Dendritic cell treated with granulocyte-macrophage colony-stimulating factor and Interleukin-4, amounts not matched to agents 40 ng/mL and 50 ng/mL, for 4 days (primary cell): Measurements from ENCODE around the gene RPS21.

Experiments
- H3K27ac Mint-ChIP-seq: one replicate; pipeline ENCODE4 v1.8.0; 2022; ENCODE audit warnings: mild to moderate bottlenecking, mixed read lengths
- H3K27me3 Mint-ChIP-seq: one replicate; pipeline ENCODE4 v1.8.0; 2022; ENCODE audit warnings: mild to moderate bottlenecking, mixed read lengths
- H3K36me3 Mint-ChIP-seq: one replicate; pipeline ENCODE4 v1.8.0; 2022; ENCODE audit warnings: low read depth, mixed read lengths
- H3K4me1 Mint-ChIP-seq: one replicate; pipeline ENCODE4 v1.8.0; 2022; ENCODE audit warnings: low read depth, mixed read lengths
- H3K4me3 Mint-ChIP-seq: one replicate; pipeline ENCODE4 v1.8.0; 2022; ENCODE audit warnings: mild to moderate bottlenecking, moderate library complexity, mixed read lengths
- H3K9me3 Mint-ChIP-seq: one replicate; pipeline ENCODE4 v1.8.0; 2022; ENCODE audit warnings: mixed read lengths
- intact Hi-C: fragments of 100-400 bp; cut with micrococcal nuclease; formaldehyde crosslinking; loops from one replicate; pipeline ENCODE4 v1.15.0; 2022

Gene RPS21

GRCh38 chr20:62386383-62387218, at the start of gene RPS21:
Gene RPS21, plus strand, starts transcription at chr20:62387103. Its CDS starts 236 bp downstream, at chr20:62387339.
- peak within 1 kb of the TSS; percentile 83 for H3K27ac Mint-ChIP-seq
- H3K4me1 Mint-ChIP-seq: peaks cover 55% of the 10 kb centered on the region
- H3K9me3 Mint-ChIP-seq: peaks cover 8% of the 10 kb centered on the region
- H3K4me3 Mint-ChIP-seq: peak within 1 kb of the TSS; percentile 87
- no peaks in the 10 kb centered on the region for H3K27me3 Mint-ChIP-seq
- H3K36me3 Mint-ChIP-seq: peaks cover 71% of the 10 kb centered on the region
- intact Hi-C loops: loop anchor here (1.0 to 10.0 kb wide), 2 partner anchors 84 to 418 kb away; partner anchors contain the start of genes ADRM1 and OGFR

DNA sequence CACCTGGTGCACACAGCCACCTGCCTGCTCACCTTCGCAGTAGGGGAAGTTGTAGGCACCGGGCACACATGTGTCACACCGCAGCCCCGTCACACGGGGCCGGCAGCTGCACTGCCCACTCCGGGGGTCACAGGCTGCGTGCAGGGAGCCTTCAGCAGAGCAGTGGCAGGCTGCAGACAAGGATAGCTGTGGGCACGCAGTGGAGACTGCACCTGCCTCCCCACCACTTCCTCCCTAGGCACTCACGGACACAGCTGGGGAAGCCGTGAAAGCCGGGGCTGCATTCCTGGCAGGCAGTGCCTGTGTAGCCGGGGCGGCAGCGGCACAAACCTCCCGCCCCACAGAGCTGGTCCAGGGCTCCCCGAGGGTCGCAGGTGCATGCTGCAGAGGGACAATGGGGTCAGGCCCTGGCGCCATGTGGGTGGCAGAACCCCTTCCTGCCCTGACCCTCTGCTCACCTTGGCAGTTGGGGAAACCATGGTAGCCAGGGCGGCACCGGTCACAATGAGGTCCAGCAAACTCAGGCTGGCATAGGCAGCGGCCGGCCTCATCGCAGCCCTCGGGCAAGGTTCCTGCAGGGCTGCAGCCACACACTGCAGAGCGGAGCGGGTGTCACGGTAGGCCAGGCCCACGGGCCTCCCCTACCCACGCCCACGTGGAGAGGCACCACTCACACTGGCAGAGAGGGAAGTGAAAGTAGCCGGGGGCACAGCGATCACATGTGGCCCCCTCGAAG, 49.2 kb upstream of the RPS21 start:
- intact Hi-C loops: no loop called here
- H3K27ac Mint-ChIP-seq: no peak overlapping the region
- H3K4me3 Mint-ChIP-seq: no peak overlapping the region

DNA sequence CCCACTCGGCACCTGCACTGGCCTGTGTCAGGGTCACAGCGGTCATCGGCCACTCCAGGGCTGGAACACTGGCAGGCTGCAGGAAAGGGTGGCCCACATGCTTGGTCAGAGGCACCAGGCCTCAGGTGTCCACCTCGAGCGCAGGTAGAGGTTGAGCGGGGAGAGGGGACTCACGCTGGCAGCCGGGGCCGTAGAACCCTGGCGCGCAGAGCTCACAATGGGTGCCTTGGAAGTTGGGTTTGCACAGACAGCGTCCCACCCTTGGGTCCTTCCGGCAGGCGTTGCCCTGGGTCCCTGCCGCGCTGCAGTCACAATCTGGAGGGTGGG, 48.6 kb upstream of the RPS21 start:
- intact Hi-C loops: no loop called here
- Mint-ChIP-seq H3K36me3 (no peaks in the 10 kb centered on the region), H3K4me1 (peaks cover 27% of the 10 kb centered on the region), H3K27ac (no peak overlapping the region), H3K9me3 (no peaks in the 10 kb centered on the region), H3K4me3 (no peak overlapping the region), H3K27me3 (peaks cover 14% of the 10 kb centered on the region)

More for the DNA sequence above, 49.2 kb upstream of the RPS21 start:
- H3K36me3 Mint-ChIP-seq: no peaks in the 10 kb centered on the region
- H3K27me3 Mint-ChIP-seq: peaks cover 12% of the 10 kb centered on the region
- H3K9me3 Mint-ChIP-seq: no peaks in the 10 kb centered on the region
- H3K4me1 Mint-ChIP-seq: peaks cover 27% of the 10 kb centered on the region

GRCh38 chr20:62339647-62340062, 47.2 kb upstream of the RPS21 start:
- peak overlapping the region; percentile 61 for H3K4me3 Mint-ChIP-seq
- peaks cover 27% of the 10 kb centered on the region for H3K4me1 Mint-ChIP-seq
- peak overlapping the region; percentile 55 for H3K27ac Mint-ChIP-seq
- no peaks in the 10 kb centered on the region for H3K9me3 Mint-ChIP-seq
- peaks cover 16% of the 10 kb centered on the region for H3K27me3 Mint-ChIP-seq
- H3K36me3 Mint-ChIP-seq: no peaks in the 10 kb centered on the region
- intact Hi-C loops: no loop called here

DNA sequence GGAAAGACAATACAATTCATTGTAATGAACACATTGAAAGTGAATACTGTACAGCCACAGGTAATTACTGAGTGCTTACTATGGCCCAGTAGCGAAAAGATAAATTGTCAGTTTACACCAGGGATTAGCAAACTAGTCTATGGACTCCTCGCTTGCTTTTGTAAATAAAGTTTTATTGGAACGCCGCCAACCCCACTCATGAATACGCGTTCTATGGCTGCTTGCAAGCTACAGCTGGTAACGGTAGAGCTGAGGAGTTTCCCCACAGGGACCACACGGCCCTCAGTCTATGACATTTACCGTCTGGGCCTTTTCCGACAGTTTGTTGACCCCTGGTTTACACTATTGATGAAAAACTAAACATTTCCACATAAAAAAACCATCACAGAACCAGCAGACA, 44.0 kb upstream of the RPS21 start:
- no peak overlapping the region for H3K4me3 Mint-ChIP-seq
- intact Hi-C loops: no loop called here
- H3K9me3 Mint-ChIP-seq: no peaks in the 10 kb centered on the region
- H3K27ac Mint-ChIP-seq: no peak overlapping the region
- no peaks in the 10 kb centered on the region for H3K36me3 Mint-ChIP-seq
- H3K4me1 Mint-ChIP-seq: peaks cover 15% of the 10 kb centered on the region
- peaks cover 15% of the 10 kb centered on the region for H3K27me3 Mint-ChIP-seq

DNA sequence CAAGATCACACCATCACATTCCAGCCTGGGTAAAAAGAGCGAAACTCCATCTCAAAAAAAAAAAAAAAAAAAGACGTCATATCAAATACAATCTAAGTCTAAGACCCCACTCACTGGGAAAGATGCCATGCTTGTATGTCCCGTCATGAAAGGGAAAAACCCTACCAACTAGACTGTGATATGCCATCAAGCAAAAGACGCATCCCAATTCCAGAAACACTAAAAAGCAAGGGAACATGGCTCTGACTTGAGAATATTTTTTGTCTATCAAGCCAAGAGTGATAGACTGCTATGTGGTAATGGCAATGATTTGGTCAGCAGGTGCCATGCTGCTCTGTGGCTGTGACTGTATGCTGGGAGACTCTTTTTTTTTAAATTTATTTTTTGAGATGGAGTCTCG, 42.8 kb upstream of the RPS21 start:
- H3K27ac Mint-ChIP-seq: no peak overlapping the region
- peaks cover 11% of the 10 kb centered on the region for H3K4me1 Mint-ChIP-seq
- intact Hi-C loops: no loop called here
- no peaks in the 10 kb centered on the region for H3K36me3 Mint-ChIP-seq
- H3K27me3 Mint-ChIP-seq: peaks cover 15% of the 10 kb centered on the region
- H3K9me3 Mint-ChIP-seq: peaks cover 9% of the 10 kb centered on the region
- no peak overlapping the region for H3K4me3 Mint-ChIP-seq

GRCh38 chr20:62344782-62345181, 42.1 kb upstream of the RPS21 start:
- H3K27me3 Mint-ChIP-seq: peaks cover 15% of the 10 kb centered on the region
- intact Hi-C loops: no loop called here
- H3K4me3 Mint-ChIP-seq: no peak overlapping the region
- no peak overlapping the region for H3K27ac Mint-ChIP-seq
- no peaks in the 10 kb centered on the region for H3K36me3 Mint-ChIP-seq
- H3K4me1 Mint-ChIP-seq: peaks cover 5% of the 10 kb centered on the region
- H3K9me3 Mint-ChIP-seq: peaks cover 10% of the 10 kb centered on the region

- Mint-ChIP-seq H3K27me3 (peaks cover 13% of the 10 kb centered on the region), H3K9me3 (peaks cover 10% of the 10 kb centered on the region), H3K27ac (no peak overlapping the region), H3K36me3 (no peaks in the 10 kb centered on the region), H3K4me3 (no peak overlapping the region), H3K4me1 (no peaks in the 10 kb centered on the region)
- intact Hi-C loops: no loop called here
Observed at GRCh38 chr20:62345681-62346370, 41.1 kb upstream of the RPS21 start.

DNA sequence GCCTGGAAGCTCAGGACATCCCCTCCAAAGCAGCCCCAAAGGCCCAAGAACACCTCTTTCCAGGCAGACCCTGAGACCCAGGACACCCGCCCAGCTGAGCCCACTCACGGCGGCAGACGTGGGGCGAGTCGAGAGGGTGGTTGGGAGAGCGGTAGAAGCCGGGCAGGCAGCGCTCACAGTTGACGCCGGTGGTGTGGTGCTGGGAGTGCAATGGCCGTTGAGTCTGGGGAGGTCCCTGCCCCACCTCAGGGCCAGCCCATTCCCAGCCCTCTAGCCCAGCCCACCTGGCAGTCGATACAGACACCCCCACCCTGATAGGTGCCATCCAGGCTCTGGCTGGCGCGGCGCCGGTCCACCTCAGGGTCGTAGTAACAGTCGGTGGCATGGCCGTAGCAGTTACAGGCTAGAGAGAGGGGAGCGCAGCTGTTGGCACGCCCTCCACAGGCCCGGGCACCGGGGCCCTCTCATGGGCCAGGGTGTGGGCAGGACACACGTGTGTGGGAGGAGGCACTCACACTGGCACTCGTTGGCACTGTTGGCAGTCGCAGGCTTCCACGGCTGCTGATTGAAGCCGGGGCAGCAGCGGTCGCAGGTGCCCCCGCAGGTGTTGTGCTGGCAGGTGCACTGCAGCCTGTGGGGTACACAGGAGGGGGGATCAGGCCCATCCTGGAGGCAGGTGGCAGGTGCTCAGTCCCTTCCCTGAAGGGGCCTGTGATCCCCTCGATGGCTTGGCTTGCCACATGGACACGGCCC, 40.3 kb upstream of the RPS21 start:
- Mint-ChIP-seq H3K4me3 (no peak overlapping the region), H3K36me3 (no peaks in the 10 kb centered on the region), H3K27me3 (peaks cover 11% of the 10 kb centered on the region), H3K4me1 (no peaks in the 10 kb centered on the region), H3K9me3 (peaks cover 10% of the 10 kb centered on the region), H3K27ac (no peak overlapping the region)
- intact Hi-C loops: no loop called here

DNA sequence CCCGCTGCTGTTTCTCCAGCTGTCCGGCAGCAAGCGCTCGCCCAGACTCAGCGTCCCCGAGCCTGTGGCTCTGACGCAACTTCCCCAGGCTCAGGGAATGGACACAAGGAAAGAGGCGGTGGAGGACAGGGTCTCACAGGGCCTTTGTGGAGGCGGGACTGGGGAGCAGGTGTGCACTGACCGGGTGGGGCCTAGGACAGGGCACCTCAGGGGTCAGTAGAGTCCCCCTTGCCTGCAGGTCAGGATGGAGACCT, 39.8 kb upstream of the RPS21 start:
- H3K4me3 Mint-ChIP-seq: no peak overlapping the region
- no peak overlapping the region for H3K27ac Mint-ChIP-seq
- no peaks in the 10 kb centered on the region for H3K4me1 Mint-ChIP-seq
- H3K9me3 Mint-ChIP-seq: peaks cover 10% of the 10 kb centered on the region
- intact Hi-C loops: no loop called here
- H3K27me3 Mint-ChIP-seq: peaks cover 8% of the 10 kb centered on the region
- H3K36me3 Mint-ChIP-seq: no peaks in the 10 kb centered on the region

DNA sequence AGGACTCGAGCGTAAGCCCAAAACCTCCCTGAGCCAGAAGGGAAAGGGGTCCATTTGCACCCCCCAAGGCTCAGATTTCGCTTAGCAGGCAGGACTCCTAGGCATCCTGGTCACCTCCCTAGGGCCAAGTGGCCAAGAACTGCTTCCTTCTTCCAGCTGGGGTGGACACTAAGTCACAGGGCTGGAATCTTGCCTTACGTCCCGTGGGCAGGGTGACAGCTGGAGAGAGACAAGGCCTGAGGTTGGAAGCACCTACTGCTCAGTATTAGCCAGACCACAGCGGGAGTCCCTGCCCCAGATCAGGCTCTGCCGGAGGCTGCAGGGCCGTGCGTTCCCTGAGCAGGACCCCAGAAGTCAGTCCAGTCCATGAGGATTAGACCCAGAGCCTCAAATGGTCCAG, 39.5 kb upstream of the RPS21 start:
- Mint-ChIP-seq H3K27me3 (peaks cover 4% of the 10 kb centered on the region), H3K4me3 (no peak overlapping the region), H3K4me1 (no peaks in the 10 kb centered on the region), H3K9me3 (peaks cover 10% of the 10 kb centered on the region), H3K36me3 (no peaks in the 10 kb centered on the region), H3K27ac (no peak overlapping the region)
- intact Hi-C loops: no loop called here

DNA sequence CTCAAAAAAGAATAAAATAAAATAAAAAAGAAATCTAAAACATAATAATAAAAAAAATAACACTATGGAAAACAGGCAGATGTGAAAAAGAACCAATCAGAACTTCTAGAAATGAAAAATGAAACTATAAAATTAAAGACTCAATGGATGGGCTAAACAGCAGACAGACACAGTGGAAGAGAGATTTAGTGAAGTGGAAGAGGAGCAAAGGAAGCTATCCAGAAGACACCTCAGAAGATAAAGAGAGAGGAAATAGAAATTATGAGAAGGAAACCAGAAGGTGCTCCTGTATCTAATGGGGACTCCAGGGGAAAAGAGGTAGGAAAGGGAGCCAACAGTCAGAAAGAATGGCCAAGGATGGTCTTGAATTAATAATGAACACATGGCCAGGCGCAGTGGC, 38.3 kb upstream of the RPS21 start:
- peaks cover 10% of the 10 kb centered on the region for H3K9me3 Mint-ChIP-seq
- H3K27ac Mint-ChIP-seq: no peak overlapping the region

DNA sequence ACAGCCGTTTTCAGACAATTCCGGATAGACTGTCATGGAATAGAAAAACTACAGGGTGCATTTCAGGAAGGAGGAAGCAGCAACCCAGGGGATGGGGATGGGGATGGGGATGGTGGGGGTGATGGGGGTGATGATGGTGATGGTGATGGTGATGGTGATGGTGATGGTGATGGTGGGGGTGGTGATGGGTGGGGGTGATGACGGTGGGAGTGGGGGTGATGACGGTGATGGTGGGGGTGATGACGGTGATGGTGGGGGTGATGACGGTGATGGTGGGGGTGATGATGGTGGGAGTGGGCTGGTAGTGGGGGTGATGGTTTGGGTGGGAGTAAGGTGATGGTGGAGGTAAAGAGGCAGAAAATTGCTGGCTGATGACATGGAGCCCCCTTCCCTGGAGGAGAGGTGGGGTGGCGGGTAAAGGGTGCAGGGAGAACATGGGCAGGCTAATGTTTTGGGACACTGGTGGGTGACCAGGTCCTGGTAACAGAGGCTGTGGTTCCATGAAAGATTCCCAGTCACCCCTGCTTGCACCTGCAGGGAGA, 37.3 kb upstream of the RPS21 start:
- no peaks in the 10 kb centered on the region for H3K36me3 Mint-ChIP-seq
- H3K27me3 Mint-ChIP-seq: no peaks in the 10 kb centered on the region
- peaks cover 10% of the 10 kb centered on the region for H3K9me3 Mint-ChIP-seq
- H3K4me3 Mint-ChIP-seq: no peak overlapping the region
- H3K27ac Mint-ChIP-seq: no peak overlapping the region
- no peaks in the 10 kb centered on the region for H3K4me1 Mint-ChIP-seq
- intact Hi-C loops: no loop called here

More for the DNA sequence above, 38.3 kb upstream of the RPS21 start:
- intact Hi-C loops: no loop called here
- Mint-ChIP-seq H3K36me3 (no peaks in the 10 kb centered on the region), H3K4me1 (no peaks in the 10 kb centered on the region), H3K27me3 (no peaks in the 10 kb centered on the region), H3K4me3 (no peak overlapping the region)
